Fibroblast of mammary gland (primary cell): ENCODE results near the gene CFAP141.
A peak's percentile ranks its signal among the peaks of the same experiment; 100 is the strongest.

ENCODE experiments used
- DNase-seq: peaks from one replicate; pipeline ENCODE4 v3.0.0-alpha.2; 2010; ENCODE audit warnings: low read depth
- H3K4me3 ChIP-seq: 2 replicates; pipeline ENCODE4 v1.5.1; 2011; ENCODE audit warnings: low read depth, mild to moderate bottlenecking, low read length, moderate library complexity; ENCODE audit not compliant: control insufficient read depth
- CTCF ChIP-seq: conservative IDR thresholded peaks from 2 replicates; pipeline ENCODE4 v1.5.1; 2011; ENCODE audit warnings: low read depth, low read length, inconsistent platforms; ENCODE audit not compliant: control insufficient read depth, insufficient read depth

CFAP141 gene

GRCh38 chr1:154171880-154172279, 34.3 kb downstream of the CFAP141 start:
- TF ChIP-seq CTCF: no peak
- DNase-seq: no peak

GRCh38 chr1:154171223-154171583, 34.9 kb downstream of the CFAP141 start:
- H3K4me3 ChIP-seq: no peak overlapping the region
- DNase-seq: no peak
- TF ChIP-seq CTCF: no peak

More at GRCh38 chr1:154171880-154172279, 34.3 kb downstream of the CFAP141 start:
- H3K4me3 ChIP-seq: no peak overlapping the region

- no peak for TF ChIP-seq CTCF
- H3K4me3 ChIP-seq: no peak overlapping the region
- peak; percentile 54 for DNase-seq
Measured at GRCh38 chr1:154170547-154171222, 35.4 kb downstream of the CFAP141 start.

GRCh38 chr1:154167461-154167860, 38.7 kb downstream of the CFAP141 start:
- DNase-seq: no peak
- no peak overlapping the region for H3K4me3 ChIP-seq
- no peak for TF ChIP-seq CTCF

GRCh38 chr1:154166207-154166606, 39.9 kb downstream of the CFAP141 start:
- TF ChIP-seq CTCF: no peak
- DNase-seq: no peak
- H3K4me3 ChIP-seq: no peak overlapping the region

GRCh38 chr1:154159554-154159953, 46.6 kb downstream of the CFAP141 start:
- no peak for TF ChIP-seq CTCF
- H3K4me3 ChIP-seq: no peak overlapping the region
- no peak for DNase-seq
